ENCODE data around the gene GCG.

GRCh38 chr2:162126527-162126926, 25.5 kb downstream of the GCG start:
- TF ChIP-seq POLR2A (IDR thresholded peaks at IDR 0.05) (no peak), CTCF (IDR thresholded peaks at IDR 0.05) (no peak)
